Measurements from ENCODE around the gene TMEM203. TPM values are rescaled to one million over a fixed set of nuclear protein-coding genes. Genes with fewer than 3 reads are reported as not detected.
A peak's percentile ranks its signal among the peaks of the same experiment; 100 is the strongest.

TMEM203 gene
- total RNA-seq, 1 donor, result 40.2 TPM

DNA sequence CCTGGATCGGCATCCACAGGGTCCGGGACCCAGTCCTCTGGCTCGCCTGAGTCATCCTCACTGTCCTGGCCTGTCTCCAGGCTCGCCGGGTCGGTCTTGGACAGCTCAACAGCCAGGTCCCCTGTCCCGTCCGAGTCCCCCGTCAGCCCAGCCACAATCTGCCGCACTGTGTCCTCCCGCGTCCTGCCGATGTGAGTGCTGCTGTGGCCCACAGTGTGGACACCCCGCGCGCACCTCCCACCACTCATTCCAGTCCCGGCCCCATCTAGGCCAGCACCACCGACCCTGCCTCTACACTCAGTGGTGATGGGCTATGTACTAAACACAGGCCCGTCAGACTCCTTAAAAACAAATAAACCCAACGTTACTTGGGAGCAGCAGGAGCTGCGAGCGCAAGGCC lies 23.8 kb downstream of the TMEM203 start:
- no peak for DNase-seq (ENCODE audit: low read depth)
- TF ChIP-seq, protein P1, sequence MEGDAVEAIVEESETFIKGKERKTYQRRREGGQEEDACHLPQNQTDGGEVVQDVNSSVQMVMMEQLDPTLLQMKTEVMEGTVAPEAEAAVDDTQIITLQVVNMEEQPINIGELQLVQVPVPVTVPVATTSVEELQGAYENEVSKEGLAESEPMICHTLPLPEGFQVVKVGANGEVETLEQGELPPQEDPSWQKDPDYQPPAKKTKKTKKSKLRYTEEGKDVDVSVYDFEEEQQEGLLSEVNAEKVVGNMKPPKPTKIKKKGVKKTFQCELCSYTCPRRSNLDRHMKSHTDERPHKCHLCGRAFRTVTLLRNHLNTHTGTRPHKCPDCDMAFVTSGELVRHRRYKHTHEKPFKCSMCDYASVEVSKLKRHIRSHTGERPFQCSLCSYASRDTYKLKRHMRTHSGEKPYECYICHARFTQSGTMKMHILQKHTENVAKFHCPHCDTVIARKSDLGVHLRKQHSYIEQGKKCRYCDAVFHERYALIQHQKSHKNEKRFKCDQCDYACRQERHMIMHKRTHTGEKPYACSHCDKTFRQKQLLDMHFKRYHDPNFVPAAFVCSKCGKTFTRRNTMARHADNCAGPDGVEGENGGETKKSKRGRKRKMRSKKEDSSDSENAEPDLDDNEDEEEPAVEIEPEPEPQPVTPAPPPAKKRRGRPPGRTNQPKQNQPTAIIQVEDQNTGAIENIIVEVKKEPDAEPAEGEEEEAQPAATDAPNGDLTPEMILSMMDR (IDR thresholded peaks at IDR 0.05; ENCODE audit: insufficient read depth, low read depth, low read length), result no peak
- no peak overlapping the region for H3K4me3 ChIP-seq (ENCODE audit: low read depth, low read length)

DNA sequence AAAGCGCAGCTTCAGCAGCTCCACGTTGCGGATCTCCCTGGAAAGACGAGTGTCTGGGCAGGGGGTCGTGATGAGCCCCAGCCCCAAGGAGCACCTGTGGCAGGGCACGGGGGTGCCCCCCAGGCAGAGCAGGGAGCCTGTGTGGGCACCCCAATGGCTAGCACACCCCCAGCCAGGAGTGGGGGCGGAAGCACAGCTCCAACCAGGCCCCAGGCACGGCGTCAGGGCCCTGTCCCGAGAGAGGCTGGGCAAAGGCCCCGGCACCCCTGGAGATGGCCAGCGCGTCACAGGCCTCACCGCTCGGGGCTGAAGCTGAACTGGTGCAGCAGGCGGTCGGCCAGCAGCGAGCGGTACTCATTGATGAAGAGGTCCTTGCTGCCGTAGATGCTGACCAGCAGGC lies 25.0 kb downstream of the TMEM203 start:
- H3K4me3 ChIP-seq (ENCODE audit: low read depth, low read length), result no peak overlapping the region
- DNase-seq (ENCODE audit: low read depth), result no peak
- TF ChIP-seq, protein P1 (IDR thresholded peaks at IDR 0.05; ENCODE audit: insufficient read depth, low read depth, low read length), result no peak

- no peak for DNase-seq (ENCODE audit: low read depth)
- TF ChIP-seq, protein P1 (IDR thresholded peaks at IDR 0.05; ENCODE audit: insufficient read depth, low read depth, low read length), result no peak
- H3K4me3 ChIP-seq (ENCODE audit: low read depth, low read length), result no peak overlapping the region
Observed at GRCh38 chr9:137179761-137180160, 25.7 kb downstream of the TMEM203 start.

DNA sequence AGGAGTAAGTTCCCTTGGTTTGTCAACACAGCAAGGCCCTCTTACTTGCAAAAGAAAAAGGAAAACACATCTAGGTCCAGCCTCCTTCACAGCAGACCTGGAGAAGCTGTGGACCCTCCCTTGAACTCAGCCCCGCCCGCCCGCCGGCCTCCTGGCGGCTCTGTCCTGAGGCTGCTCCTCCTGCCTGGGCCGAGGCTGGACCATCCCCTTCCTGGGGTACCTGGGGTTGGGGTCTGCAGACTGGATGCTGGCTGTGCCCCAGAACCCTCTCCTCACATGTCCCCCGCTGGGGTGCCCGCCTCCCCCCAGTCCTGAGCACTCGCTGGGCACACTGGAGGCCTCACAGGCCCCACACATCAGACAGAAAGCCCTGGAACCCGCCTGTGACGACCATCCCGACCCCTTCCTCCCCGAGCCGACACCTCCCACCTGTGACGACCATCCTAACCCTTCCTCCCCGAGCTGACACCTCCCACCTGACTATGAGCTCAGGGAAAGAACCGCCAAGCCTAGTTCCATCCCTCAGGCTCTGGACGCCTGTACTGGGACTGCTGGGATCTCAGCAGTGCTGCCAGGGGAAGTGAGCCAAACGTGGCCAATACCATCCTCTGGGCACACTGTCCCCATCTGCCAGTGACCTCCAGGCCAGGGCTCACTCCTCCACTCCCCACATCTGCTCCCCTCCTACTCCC lies 26.4 kb downstream of the TMEM203 start:
- no peak overlapping the region for H3K4me3 ChIP-seq (ENCODE audit: low read depth, low read length)
- no peak for DNase-seq (ENCODE audit: low read depth)
- TF ChIP-seq, protein P1 (IDR thresholded peaks at IDR 0.05; ENCODE audit: insufficient read depth, low read depth, low read length), result no peak

GRCh38 chr9:137178201-137178938 lies 27.1 kb downstream of the TMEM203 start:
- H3K4me3 ChIP-seq (ENCODE audit: low read depth, low read length), result no peak overlapping the region
- TF ChIP-seq, protein P1 (IDR thresholded peaks at IDR 0.05; ENCODE audit: insufficient read depth, low read depth, low read length), result no peak
- DNase-seq (ENCODE audit: low read depth), result no peak

GRCh38 chr9:137176302-137177182 lies 28.9 kb downstream of the TMEM203 start:
- TF ChIP-seq, protein P1 (IDR thresholded peaks at IDR 0.05; ENCODE audit: insufficient read depth, low read depth, low read length), result peak; percentile 65
- H3K4me3 ChIP-seq (ENCODE audit: low read depth, low read length), result no peak overlapping the region
- DNase-seq (ENCODE audit: low read depth), result peak; percentile 38
